22Rv1 (cell line): ENCODE data around the gene MYLIP.

Experiments
- ZFX ChIP-seq: fragments of 450-650 bp; IDR thresholded peaks from 2 replicates; pipeline ENCODE4 v1.6.1; 2017; ENCODE audit warnings: antibody characterized with exemption, borderline replicate concordance
- TF ChIP-seq, protein P1 (sequence below): fragments of 450-650 bp; IDR thresholded peaks from 2 replicates; pipeline ENCODE4 v1.5.1; 2017; ENCODE audit warnings: mild to moderate bottlenecking

DNA sequence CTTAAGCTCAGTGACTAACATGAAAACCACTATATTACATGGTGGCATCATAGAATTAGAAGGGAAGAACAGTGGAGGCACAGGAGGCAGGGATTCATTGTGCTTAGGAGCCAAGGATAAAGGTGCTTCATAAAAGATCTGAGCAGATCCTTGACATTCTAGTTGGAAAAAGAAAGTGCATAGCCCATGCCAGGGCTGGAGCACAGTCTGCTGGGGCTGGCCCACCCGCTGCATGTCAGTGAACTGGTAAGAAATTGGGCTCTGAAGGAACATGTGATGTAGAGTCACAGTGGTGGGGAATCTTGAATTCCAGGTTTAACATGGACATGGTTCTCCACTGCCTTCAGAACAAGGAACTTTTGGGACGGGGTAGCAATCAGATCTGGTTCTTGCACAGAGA lies 20.4 kb downstream of the MYLIP start:
- TF ChIP-seq, protein P1, sequence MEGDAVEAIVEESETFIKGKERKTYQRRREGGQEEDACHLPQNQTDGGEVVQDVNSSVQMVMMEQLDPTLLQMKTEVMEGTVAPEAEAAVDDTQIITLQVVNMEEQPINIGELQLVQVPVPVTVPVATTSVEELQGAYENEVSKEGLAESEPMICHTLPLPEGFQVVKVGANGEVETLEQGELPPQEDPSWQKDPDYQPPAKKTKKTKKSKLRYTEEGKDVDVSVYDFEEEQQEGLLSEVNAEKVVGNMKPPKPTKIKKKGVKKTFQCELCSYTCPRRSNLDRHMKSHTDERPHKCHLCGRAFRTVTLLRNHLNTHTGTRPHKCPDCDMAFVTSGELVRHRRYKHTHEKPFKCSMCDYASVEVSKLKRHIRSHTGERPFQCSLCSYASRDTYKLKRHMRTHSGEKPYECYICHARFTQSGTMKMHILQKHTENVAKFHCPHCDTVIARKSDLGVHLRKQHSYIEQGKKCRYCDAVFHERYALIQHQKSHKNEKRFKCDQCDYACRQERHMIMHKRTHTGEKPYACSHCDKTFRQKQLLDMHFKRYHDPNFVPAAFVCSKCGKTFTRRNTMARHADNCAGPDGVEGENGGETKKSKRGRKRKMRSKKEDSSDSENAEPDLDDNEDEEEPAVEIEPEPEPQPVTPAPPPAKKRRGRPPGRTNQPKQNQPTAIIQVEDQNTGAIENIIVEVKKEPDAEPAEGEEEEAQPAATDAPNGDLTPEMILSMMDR: no peak
- no peak for TF ChIP-seq ZFX
